Astrocyte (in vitro differentiated cells and primary cell): ENCODE results near the gene APBB2. TPM values are rescaled to one million over a fixed set of nuclear protein-coding genes. Genes with fewer than 3 reads are reported as not detected.

ENCODE experiments used
- DNase-seq: peaks from one replicate; pipeline ENCODE4 v3.0.0-alpha.2; 2010; ENCODE audit warnings: low read depth
- FAIRE-seq: peaks from 2 replicates; lab custom pipeline; 2011; peaks lifted over from hg19 to GRCh38; lab: Jason Lieb, UNC
- H2AFZ ChIP-seq: 2 replicates; pipeline ENCODE4 v1.6.0; 2012; ENCODE audit warnings: low read depth, low read length, inconsistent platforms
- H3K27ac ChIP-seq: 2 replicates; pipeline ENCODE4 v1.5.1; 2011; ENCODE audit warnings: low read depth, low read length, inconsistent platforms
- H3K27me3 ChIP-seq: 2 replicates; pipeline ENCODE4 v1.6.0; 2011; ENCODE audit warnings: low read length, inconsistent platforms; ENCODE audit not compliant: insufficient read depth
- H3K36me3 ChIP-seq: 2 replicates; pipeline ENCODE4 v1.5.1; 2011; ENCODE audit warnings: low read length, inconsistent platforms; ENCODE audit not compliant: insufficient read depth
- H3K4me1 ChIP-seq: 2 replicates; pipeline ENCODE4 v1.5.1; 2011; ENCODE audit warnings: low read length, inconsistent platforms; ENCODE audit not compliant: insufficient read depth
- H3K4me2 ChIP-seq: 2 replicates; pipeline ENCODE4 v1.6.0; 2012; ENCODE audit warnings: low read length, inconsistent platforms
- H3K4me3 ChIP-seq: 2 replicates; pipeline ENCODE4 v1.5.1; 2011; ENCODE audit warnings: low read depth, mild to moderate bottlenecking, low read length, inconsistent platforms; ENCODE audit not compliant: insufficient read depth
- H3K79me2 ChIP-seq: 2 replicates; pipeline ENCODE4 v1.6.0; 2012; ENCODE audit warnings: mild to moderate bottlenecking, low read length, inconsistent platforms; ENCODE audit not compliant: insufficient read depth
- H3K9ac ChIP-seq: 2 replicates; pipeline ENCODE4 v1.6.0; 2012; ENCODE audit warnings: mild to moderate bottlenecking, low read length, inconsistent platforms
- H3K9me3 ChIP-seq: 2 replicates; pipeline ENCODE4 v1.5.1; 2012; ENCODE audit warnings: low read depth, mild to moderate bottlenecking, low read length, inconsistent platforms; ENCODE audit not compliant: insufficient read depth
- H4K20me1 ChIP-seq: 2 replicates; pipeline ENCODE4 v1.6.0; 2012; ENCODE audit warnings: low read length, inconsistent platforms; ENCODE audit not compliant: insufficient read depth
- H3K27ac Mint-ChIP-seq: one replicate; pipeline ENCODE4 v1.8.0; 2021; ENCODE audit warnings: mild to moderate bottlenecking, mixed read lengths; ENCODE audit not compliant: unreplicated experiment
- H3K27me3 Mint-ChIP-seq: one replicate; pipeline ENCODE4 v1.8.0; 2021; ENCODE audit warnings: low read depth, mixed read lengths; ENCODE audit not compliant: unreplicated experiment
- H3K36me3 Mint-ChIP-seq: one replicate; pipeline ENCODE4 v1.8.0; 2021; ENCODE audit warnings: low read depth, mixed read lengths; ENCODE audit not compliant: unreplicated experiment
- H3K4me1 Mint-ChIP-seq: one replicate; pipeline ENCODE4 v1.8.0; 2021; ENCODE audit warnings: low read depth, mixed read lengths; ENCODE audit not compliant: unreplicated experiment
- H3K4me3 Mint-ChIP-seq: one replicate; pipeline ENCODE4 v1.8.0; 2021; ENCODE audit warnings: mild to moderate bottlenecking, moderate library complexity, mixed read lengths; ENCODE audit not compliant: unreplicated experiment
- H3K9me3 Mint-ChIP-seq: one replicate; pipeline ENCODE4 v1.8.0; 2021; ENCODE audit warnings: mild to moderate bottlenecking, mixed read lengths; ENCODE audit not compliant: unreplicated experiment
- EZH2 ChIP-seq: IDR thresholded peaks from 2 replicates; pipeline ENCODE4 v1.6.1; 2012; ENCODE audit warnings: mild to moderate bottlenecking, low read length, inconsistent platforms; ENCODE audit not compliant: insufficient read depth
- total RNA-seq: library from RNA; stranded (reverse); gene quantifications from 2 replicates; pipeline ENCODE4 v1.2.1, GENCODE V29; 2021
- TF ChIP-seq, protein P1 (sequence below): IDR thresholded peaks from 2 replicates; pipeline ENCODE4 v1.5.1; 2011; ENCODE audit warnings: low read depth, mild to moderate bottlenecking, inconsistent platforms, low read length, moderate library complexity; ENCODE audit not compliant: insufficient read depth

The APBB2 gene
- total RNA-seq, 1 donor from 2014 or later: 173 TPM

DNA sequence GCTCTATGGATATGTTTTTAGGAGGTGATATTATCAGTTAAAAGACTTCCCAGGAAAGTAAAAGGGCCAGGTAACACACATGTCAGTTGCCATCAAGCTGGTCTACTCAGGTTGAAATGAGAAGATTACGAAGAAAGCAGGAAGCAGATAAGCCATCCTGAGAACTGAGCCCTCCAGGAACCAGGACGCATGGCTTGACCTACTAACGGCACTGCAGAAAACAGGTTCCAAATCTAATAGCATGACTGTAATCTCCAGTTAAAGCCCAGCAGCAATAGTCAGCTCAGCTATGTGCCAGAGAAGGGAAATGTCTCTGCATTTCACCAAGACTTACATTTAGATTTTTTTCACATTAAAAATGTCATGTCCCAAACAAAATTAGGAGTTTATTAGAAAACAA lies 77.9 kb downstream of the APBB2 start:
- DNase-seq (no peak), FAIRE-seq (no peak)
- Mint-ChIP-seq H3K36me3 (peaks cover 19% of the 10 kb centered on the region), H3K4me1 (peaks cover 68% of the 10 kb centered on the region), H3K27me3 (no peaks in the 10 kb centered on the region), H3K4me3 (peak overlapping the region; percentile 2), H3K27ac (no peak overlapping the region), H3K9me3 (no peaks in the 10 kb centered on the region)
- Histone ChIP-seq H3K4me1 (peaks cover 8% of the 10 kb centered on the region), H3K4me3 (no peak overlapping the region), H3K4me2 (no peak overlapping the region), H4K20me1 (peaks cover 25% of the 10 kb centered on the region), H3K27ac (no peak overlapping the region), H3K36me3 (peaks cover 10% of the 10 kb centered on the region), H2AFZ (no peak overlapping the region), H3K9ac (no peak overlapping the region), H3K79me2 (peaks cover 83% of the 10 kb centered on the region), H3K9me3 (peaks cover 4% of the 10 kb centered on the region), H3K27me3 (no peaks in the 10 kb centered on the region)
- TF ChIP-seq, protein P1, sequence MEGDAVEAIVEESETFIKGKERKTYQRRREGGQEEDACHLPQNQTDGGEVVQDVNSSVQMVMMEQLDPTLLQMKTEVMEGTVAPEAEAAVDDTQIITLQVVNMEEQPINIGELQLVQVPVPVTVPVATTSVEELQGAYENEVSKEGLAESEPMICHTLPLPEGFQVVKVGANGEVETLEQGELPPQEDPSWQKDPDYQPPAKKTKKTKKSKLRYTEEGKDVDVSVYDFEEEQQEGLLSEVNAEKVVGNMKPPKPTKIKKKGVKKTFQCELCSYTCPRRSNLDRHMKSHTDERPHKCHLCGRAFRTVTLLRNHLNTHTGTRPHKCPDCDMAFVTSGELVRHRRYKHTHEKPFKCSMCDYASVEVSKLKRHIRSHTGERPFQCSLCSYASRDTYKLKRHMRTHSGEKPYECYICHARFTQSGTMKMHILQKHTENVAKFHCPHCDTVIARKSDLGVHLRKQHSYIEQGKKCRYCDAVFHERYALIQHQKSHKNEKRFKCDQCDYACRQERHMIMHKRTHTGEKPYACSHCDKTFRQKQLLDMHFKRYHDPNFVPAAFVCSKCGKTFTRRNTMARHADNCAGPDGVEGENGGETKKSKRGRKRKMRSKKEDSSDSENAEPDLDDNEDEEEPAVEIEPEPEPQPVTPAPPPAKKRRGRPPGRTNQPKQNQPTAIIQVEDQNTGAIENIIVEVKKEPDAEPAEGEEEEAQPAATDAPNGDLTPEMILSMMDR: no peak
- no peak for TF ChIP-seq EZH2

DNA sequence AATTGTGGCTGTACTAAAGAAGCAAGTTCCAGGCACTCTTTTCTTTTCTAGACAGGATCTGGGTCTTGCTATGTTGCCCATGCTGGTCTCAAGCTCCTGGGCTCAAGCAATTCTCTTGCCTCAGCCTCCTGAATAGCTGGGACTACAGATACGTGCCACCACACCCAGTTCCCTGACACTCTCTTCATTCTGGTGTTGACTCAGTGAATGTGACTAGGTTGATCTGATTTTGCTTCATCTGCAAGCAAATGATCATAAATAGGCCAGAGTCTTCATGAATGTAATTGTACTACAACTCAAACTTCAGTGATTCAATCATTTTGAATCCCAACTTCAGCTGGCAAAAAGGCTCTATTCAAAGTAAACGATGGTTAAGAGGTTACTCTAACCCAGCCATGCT lies 78.5 kb downstream of the APBB2 start:
- Mint-ChIP-seq H3K27ac (peak overlapping the region; percentile 5), H3K4me1 (peaks cover 64% of the 10 kb centered on the region), H3K9me3 (no peaks in the 10 kb centered on the region), H3K4me3 (no peak overlapping the region), H3K27me3 (no peaks in the 10 kb centered on the region), H3K36me3 (peaks cover 14% of the 10 kb centered on the region)
- peak overlapping the region; percentile 3 for H3K4me2 ChIP-seq
- peaks cover 85% of the 10 kb centered on the region for H3K79me2 ChIP-seq
- no peak overlapping the region for H3K4me3 ChIP-seq
- DNase-seq: no peak
- H4K20me1 ChIP-seq: peaks cover 28% of the 10 kb centered on the region
- peaks cover 5% of the 10 kb centered on the region for H3K36me3 ChIP-seq
- no peak overlapping the region for H2AFZ ChIP-seq
- no peak overlapping the region for H3K9ac ChIP-seq
- no peak overlapping the region for H3K27ac ChIP-seq
- H3K9me3 ChIP-seq: no peaks in the 10 kb centered on the region
- FAIRE-seq: no peak
- no peaks in the 10 kb centered on the region for H3K27me3 ChIP-seq
- no peak for TF ChIP-seq EZH2
- TF ChIP-seq, protein P1: no peak
- H3K4me1 ChIP-seq: peaks cover 6% of the 10 kb centered on the region

DNA sequence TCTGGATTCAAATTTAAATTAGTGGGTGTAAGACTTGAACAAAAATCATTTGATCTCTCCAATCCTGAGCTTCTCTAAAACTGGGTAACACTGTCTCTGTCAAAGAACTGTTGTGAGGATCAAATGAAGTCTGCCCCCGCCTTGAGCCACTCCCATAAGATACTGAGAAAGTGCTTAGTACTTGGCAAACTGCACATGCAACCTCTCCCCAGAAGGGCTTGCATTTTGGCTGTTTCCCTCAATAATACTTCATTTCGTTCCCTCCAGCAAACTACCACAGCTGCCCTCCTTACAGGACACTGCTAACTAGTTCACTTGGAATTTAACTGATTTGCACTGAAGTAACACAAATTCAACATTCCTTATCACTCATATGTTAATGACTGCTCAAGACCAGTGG lies 79.8 kb downstream of the APBB2 start:
- H3K27ac ChIP-seq: no peak overlapping the region
- no peak overlapping the region for H3K4me3 Mint-ChIP-seq
- no peak for FAIRE-seq

More for the DNA sequence above, 79.8 kb downstream of the APBB2 start:
- H3K27me3 ChIP-seq: no peaks in the 10 kb centered on the region
- Mint-ChIP-seq H3K27ac (peak overlapping the region; percentile 38), H3K36me3 (peaks cover 16% of the 10 kb centered on the region), H3K9me3 (no peaks in the 10 kb centered on the region), H3K27me3 (no peaks in the 10 kb centered on the region), H3K4me1 (peaks cover 68% of the 10 kb centered on the region)
- H3K9me3 ChIP-seq: no peaks in the 10 kb centered on the region
- H3K79me2 ChIP-seq: peaks cover 84% of the 10 kb centered on the region
- H3K36me3 ChIP-seq: peaks cover 4% of the 10 kb centered on the region
- peaks cover 6% of the 10 kb centered on the region for H3K4me1 ChIP-seq
- no peak overlapping the region for H3K4me3 ChIP-seq
- no peak overlapping the region for H3K9ac ChIP-seq
- TF ChIP-seq, protein P1: no peak
- no peak for TF ChIP-seq EZH2
- H3K4me2 ChIP-seq: no peak overlapping the region
- no peak overlapping the region for H2AFZ ChIP-seq
- peaks cover 39% of the 10 kb centered on the region for H4K20me1 ChIP-seq
- DNase-seq: no peak
